ENCODE measurements around the gene CDC42BPB. TPM values are rescaled to one million over a fixed set of nuclear protein-coding genes. Genes with fewer than 3 reads are reported as not detected.

CDC42BPB gene
- total and polyA plus RNA-seq, 11 donors: 31.1 to 124 (median 68.9) TPM

DNA sequence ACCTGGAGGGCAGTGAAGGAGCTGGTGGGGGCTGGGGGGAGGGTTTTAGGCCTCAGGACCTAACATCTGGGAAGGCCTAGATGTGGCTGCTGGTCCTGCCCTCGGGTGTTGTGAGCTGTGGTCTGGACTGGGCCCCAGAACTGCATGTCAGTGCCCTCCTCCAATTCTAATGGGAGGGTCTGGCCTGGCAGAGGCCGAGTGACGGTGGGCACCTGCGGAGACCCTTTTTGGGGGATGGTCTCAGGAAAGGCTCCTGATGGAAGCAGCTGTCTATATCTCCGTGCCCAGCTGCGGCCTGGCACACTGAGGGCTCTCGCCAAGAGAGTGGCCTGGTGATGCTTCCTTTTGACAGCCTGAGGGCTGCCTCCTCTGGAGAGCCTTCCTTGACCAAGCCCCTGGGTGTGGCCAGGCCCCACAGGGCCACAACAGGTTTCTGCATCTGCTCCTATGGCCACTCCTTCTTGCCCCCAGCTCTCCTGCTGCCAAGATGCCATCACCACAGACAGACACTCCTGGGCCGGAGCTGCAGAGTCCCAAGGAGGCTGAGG is 42.5 kb upstream of the CDC42BPB start:
- intact Hi-C loops (cut with DNase I): loop anchor here in 3 of 10 donors (2.0 to 10.0 kb wide), 3 partner anchors 43 to 405 kb away; no protein-coding TSS in a partner anchor
- peaks cover 0 to 33% (median 22%) of the 10 kb centered on the region in 12 donors for H3K4me1 ChIP-seq
- H3K27ac ChIP-seq: no peak overlapping the region
- peaks cover 17 to 65% (median 43%) of the 10 kb centered on the region in 9 donors for H3K27me3 ChIP-seq
- no peaks in the 10 kb centered on the region for H3K9me3 ChIP-seq
- ATAC-seq (no peak), DNase-seq (no peak)
- no peak overlapping the region for H3K4me3 ChIP-seq
- whole genome bisulfite sequencing, 4 donors: 90 to 100% (median 90%) methylated on average over 2 to 8 of the region's 8 CpGs
- H3K36me3 ChIP-seq: no peaks in the 10 kb centered on the region
- no peak for TF ChIP-seq POLR2A (IDR thresholded peaks at IDR 0.05)
- TF ChIP-seq, protein P1, sequence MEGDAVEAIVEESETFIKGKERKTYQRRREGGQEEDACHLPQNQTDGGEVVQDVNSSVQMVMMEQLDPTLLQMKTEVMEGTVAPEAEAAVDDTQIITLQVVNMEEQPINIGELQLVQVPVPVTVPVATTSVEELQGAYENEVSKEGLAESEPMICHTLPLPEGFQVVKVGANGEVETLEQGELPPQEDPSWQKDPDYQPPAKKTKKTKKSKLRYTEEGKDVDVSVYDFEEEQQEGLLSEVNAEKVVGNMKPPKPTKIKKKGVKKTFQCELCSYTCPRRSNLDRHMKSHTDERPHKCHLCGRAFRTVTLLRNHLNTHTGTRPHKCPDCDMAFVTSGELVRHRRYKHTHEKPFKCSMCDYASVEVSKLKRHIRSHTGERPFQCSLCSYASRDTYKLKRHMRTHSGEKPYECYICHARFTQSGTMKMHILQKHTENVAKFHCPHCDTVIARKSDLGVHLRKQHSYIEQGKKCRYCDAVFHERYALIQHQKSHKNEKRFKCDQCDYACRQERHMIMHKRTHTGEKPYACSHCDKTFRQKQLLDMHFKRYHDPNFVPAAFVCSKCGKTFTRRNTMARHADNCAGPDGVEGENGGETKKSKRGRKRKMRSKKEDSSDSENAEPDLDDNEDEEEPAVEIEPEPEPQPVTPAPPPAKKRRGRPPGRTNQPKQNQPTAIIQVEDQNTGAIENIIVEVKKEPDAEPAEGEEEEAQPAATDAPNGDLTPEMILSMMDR (IDR thresholded peaks at IDR 0.05): no peak

DNA sequence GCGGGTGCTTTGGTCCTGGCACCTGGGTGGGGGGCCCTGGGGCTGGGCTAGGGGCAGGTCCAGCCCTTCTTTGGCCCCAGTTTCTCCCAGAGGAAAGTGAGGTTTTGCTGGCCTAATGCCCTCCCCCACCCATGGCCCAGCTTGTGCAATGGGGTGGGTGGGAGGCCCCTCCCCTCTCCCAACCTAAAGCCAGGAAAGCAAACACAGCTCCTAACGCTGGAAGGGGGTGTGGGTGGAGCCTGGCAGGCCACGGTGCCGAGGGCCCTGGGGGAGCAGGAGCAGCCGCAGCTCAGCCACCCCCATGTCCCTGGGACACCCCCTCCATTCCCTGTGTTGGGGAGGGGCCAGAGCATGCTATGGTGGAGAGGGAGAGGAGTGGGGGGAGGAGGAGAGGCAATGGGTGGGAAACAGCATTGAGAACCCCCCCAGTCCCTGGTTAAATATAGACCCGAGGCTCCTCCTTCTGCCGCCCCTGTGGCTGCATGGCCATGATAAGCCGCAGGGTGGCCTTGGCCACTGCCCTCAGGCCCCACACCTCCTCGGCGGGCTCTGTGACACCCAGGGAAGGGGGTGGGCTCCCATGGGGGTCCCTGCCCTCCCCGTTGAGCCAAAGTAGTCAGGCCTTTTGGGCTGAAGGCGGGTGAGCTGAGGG is 41.9 kb upstream of the CDC42BPB start:
- Histone ChIP-seq H3K36me3 (no peaks in the 10 kb centered on the region), H3K27me3 (peaks cover 12 to 59% (median 37%) of the 10 kb centered on the region in 9 donors), H3K9me3 (no peaks in the 10 kb centered on the region), H3K4me1 (peaks cover 0 to 32% (median 16%) of the 10 kb centered on the region in 12 donors), H3K4me3 (no peak overlapping the region), H3K27ac (no peak overlapping the region)
- WGBS, 4 donors: 51 to 83% (median 65%) methylated on average over 4 to 12 of the region's 12 CpGs
- ATAC-seq: no peak
- peak in 2 of 5 donors; percentile 5 to 52 for DNase-seq
- TF ChIP-seq, protein P1 (IDR thresholded peaks at IDR 0.05): no peak
- no peak for TF ChIP-seq POLR2A (IDR thresholded peaks at IDR 0.05)
- intact Hi-C loops (cut with DNase I): loop anchor here in 2 of 10 donors (10.0 kb wide), 1 partner anchor 404 kb away; no protein-coding TSS in a partner anchor

DNA sequence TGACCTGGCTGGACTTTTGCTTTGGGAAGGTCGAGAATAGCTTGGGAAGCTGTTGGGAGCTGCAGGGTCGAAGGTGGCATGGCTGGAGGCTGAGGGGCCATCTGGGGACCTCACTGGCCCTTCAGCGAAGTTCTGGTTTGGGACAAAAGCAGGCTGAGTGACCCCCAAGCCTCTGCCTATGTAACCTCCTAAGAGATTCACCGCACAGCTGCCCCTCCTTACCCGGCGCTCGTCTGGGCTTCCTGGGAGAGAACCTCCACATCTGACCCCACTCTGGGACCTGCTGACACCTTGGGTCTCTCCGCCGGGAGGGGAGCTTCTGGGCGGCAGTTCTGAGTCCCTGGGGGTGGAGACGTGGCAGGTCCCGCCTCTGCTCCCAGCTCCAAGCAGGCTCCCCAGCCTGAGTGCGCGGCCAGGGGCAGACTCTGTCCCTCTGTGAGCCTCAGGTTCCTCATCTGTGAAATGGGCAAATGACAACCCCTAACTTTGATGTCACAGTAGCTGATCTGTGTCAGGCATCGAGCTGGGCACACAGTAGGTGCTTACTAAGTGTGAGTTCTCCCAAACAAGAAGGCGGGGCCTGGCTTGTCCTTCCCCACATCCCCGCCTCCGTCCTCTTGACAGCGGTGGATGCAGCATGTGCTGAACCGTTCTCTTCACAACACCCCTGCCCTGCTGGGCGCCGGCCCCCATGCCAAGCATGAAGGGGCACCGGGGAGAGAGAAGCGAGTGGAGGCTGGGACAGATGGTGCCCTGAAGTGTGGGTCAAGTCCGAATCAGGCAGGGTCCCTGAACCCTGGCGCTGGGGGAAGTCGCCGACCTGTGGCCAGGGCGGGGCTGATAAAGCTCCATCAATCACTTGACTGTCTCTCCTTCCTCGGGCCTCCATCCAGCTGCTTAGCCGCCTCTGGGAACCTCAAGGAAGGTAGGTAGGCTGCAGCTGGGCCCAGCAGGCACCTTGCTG is 40.9 kb upstream of the CDC42BPB start:
- WGBS, 4 donors: 77 to 81% (median 79%) methylated on average over 30 to 31 of the region's 31 CpGs
- Histone ChIP-seq H3K4me3 (no peak overlapping the region), H3K36me3 (no peaks in the 10 kb centered on the region), H3K27ac (no peak overlapping the region), H3K27me3 (peaks cover 6 to 50% (median 28%) of the 10 kb centered on the region in 9 donors), H3K9me3 (no peaks in the 10 kb centered on the region), H3K4me1 (peaks cover 0 to 29% (median 10%) of the 10 kb centered on the region in 12 donors)
- TF ChIP-seq, protein P1 (IDR thresholded peaks at IDR 0.05): no peak
- no peak for TF ChIP-seq POLR2A (IDR thresholded peaks at IDR 0.05)
- intact Hi-C loops (cut with DNase I): loop anchor here in 2 of 10 donors (10.0 kb wide), 1 partner anchor 403 kb away; no protein-coding TSS in a partner anchor
- ATAC-seq (no peak), DNase-seq (peak in 2 of 5 donors; percentile 3 to 60)
